Measurements from ENCODE around the gene IFI27L1.

Gene IFI27L1

GRCh38 chr14:94115058-94115591 is 34.0 kb downstream of the IFI27L1 start:
- DNase-seq: no peak

GRCh38 chr14:94115631-94116030 is 34.5 kb downstream of the IFI27L1 start:
- DNase-seq: no peak

GRCh38 chr14:94116701-94117100 is 35.6 kb downstream of the IFI27L1 start:
- DNase-seq: no peak

- no peak for DNase-seq
Measured at GRCh38 chr14:94117856-94118255, 36.7 kb downstream of the IFI27L1 start.

- no peak for DNase-seq
Measured at GRCh38 chr14:94119071-94119470, 38.0 kb downstream of the IFI27L1 start.

- no peak for DNase-seq
Measured at GRCh38 chr14:94120667-94121340, 39.7 kb downstream of the IFI27L1 start.

- no peak for DNase-seq
Measured at GRCh38 chr14:94121485-94121884, 40.4 kb downstream of the IFI27L1 start.

- DNase-seq: no peak
Measured at GRCh38 chr14:94122438-94122837, 41.3 kb downstream of the IFI27L1 start.

- DNase-seq: no peak
Measured at GRCh38 chr14:94123296-94123695, 42.2 kb downstream of the IFI27L1 start.

GRCh38 chr14:94123868-94124267 is 42.8 kb downstream of the IFI27L1 start:
- no peak for DNase-seq

GRCh38 chr14:94124582-94125377 is 43.7 kb downstream of the IFI27L1 start:
- DNase-seq: no peak

GRCh38 chr14:94125659-94126418 is 44.7 kb downstream of the IFI27L1 start:
- no peak for DNase-seq

- no peak for DNase-seq
Measured at GRCh38 chr14:94126419-94126677, 45.2 kb downstream of the IFI27L1 start.

GRCh38 chr14:94126800-94127199 is 45.7 kb downstream of the IFI27L1 start:
- DNase-seq: no peak

- no peak for DNase-seq
Measured at GRCh38 chr14:94127330-94127729, 46.2 kb downstream of the IFI27L1 start.

- no peak for DNase-seq
Measured at GRCh38 chr14:94128216-94128839, 47.2 kb downstream of the IFI27L1 start.

GRCh38 chr14:94129111-94129757 is 48.1 kb downstream of the IFI27L1 start, which contains the start of gene IFI27L2:
Gene IFI27L2 (minus strand): TSS chr14:94129604. CDS start chr14:94129564, 40 bp downstream.
- peak; percentile 51 to 55 for DNase-seq

- DNase-seq: peak; percentile 8 to 12
Measured at GRCh38 chr14:94129758-94130414, 48.8 kb downstream of the IFI27L1 start.

- peak in 1 of 2 experiments; percentile 45 for DNase-seq
Measured at GRCh38 chr14:94132285-94132887, 51.3 kb downstream of the IFI27L1 start.

GRCh38 chr14:94135476-94135875 is 54.4 kb downstream of the IFI27L1 start:
- DNase-seq: no peak

- peak; percentile 22 to 63 for DNase-seq
Measured at GRCh38 chr14:94136575-94137331, 55.6 kb downstream of the IFI27L1 start.

Data from NCI-H1930 (cell line).